Brain microvascular endothelial cell (primary cell): Measurements from ENCODE around the gene MCC.

Experiments used
- DNase-seq: peaks from one replicate; pipeline ENCODE4 v3.0.0-alpha.2; 2020
- H3K27ac ChIP-seq: fragments of 250-450 bp; sonication (Bioruptor Pico); 2 replicates; pipeline ENCODE4 v1.5.1; 2020; ENCODE audit warnings: mild to moderate bottlenecking, moderate library complexity
- H3K27me3 ChIP-seq: fragments of 250-450 bp; sonication (Bioruptor Pico); replicated peaks from 2 replicates; pipeline ENCODE4 v1.5.1; 2020; ENCODE audit warnings: mild to moderate bottlenecking
- H3K36me3 ChIP-seq: fragments of 250-450 bp; sonication (Bioruptor Pico); replicated peaks from 2 replicates; pipeline ENCODE4 v1.5.1; 2020; ENCODE audit warnings: mild to moderate bottlenecking
- H3K4me3 ChIP-seq: 2 replicates; pipeline ENCODE4 v1.5.1; 2011; ENCODE audit warnings: low read depth, mild to moderate bottlenecking, control low read depth, low read length, moderate library complexity
- CTCF ChIP-seq: IDR thresholded peaks from 2 replicates; pipeline ENCODE4 v1.5.1; 2011; ENCODE audit warnings: low read depth, mild to moderate bottlenecking, moderate library complexity, low read length, control low read depth, inconsistent platforms; ENCODE audit errors: missing control alignments
- in situ Hi-C: cut with HindIII; loops from 2 replicates; pipeline ENCODE4 v1.10.0; 2017; ENCODE audit warnings: low sequenced_read_pairs, low pct_ligation_motif_present

MCC gene

DNA sequence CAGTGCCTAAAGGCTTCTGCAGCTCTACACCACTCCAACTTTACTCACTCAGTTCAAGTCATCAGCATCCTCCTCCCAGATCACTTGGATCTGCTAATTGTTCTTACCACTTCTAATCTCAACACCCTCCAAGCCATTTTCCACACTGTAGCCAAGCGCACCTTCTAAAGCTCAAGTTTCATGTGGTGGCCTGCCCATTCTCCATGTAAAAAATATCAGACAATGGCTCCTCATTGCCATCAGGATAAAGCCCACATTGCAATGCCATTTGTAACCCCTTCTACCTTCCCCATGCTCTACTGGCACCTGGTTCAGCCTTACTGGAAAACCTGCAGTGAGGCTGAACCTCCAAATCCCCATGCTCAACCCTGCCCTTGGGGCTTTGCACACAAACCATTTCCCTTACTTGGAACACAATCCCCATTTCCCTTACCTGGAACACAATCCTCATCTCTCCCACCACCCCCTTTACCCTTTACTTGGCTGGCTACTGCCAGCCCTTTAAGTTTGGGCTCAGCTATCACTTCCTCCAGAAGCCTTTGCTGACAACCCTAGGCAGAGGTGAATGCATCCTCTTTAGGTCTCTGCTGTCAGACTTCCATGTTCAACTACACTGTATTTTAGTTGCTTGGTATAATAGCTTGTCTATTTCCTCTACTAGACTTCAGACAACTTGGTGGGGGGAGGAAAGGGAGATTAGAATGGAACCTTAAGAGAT, 273.5 kb downstream of the MCC start:
- no peak for TF ChIP-seq CTCF
- DNase-seq: no peak
- Histone ChIP-seq H3K4me3 (no peak overlapping the region), H3K36me3 (no peaks in the 10 kb centered on the region), H3K27ac (no peak overlapping the region), H3K27me3 (no peaks in the 10 kb centered on the region)
- in situ Hi-C loops: no loop called here

DNA sequence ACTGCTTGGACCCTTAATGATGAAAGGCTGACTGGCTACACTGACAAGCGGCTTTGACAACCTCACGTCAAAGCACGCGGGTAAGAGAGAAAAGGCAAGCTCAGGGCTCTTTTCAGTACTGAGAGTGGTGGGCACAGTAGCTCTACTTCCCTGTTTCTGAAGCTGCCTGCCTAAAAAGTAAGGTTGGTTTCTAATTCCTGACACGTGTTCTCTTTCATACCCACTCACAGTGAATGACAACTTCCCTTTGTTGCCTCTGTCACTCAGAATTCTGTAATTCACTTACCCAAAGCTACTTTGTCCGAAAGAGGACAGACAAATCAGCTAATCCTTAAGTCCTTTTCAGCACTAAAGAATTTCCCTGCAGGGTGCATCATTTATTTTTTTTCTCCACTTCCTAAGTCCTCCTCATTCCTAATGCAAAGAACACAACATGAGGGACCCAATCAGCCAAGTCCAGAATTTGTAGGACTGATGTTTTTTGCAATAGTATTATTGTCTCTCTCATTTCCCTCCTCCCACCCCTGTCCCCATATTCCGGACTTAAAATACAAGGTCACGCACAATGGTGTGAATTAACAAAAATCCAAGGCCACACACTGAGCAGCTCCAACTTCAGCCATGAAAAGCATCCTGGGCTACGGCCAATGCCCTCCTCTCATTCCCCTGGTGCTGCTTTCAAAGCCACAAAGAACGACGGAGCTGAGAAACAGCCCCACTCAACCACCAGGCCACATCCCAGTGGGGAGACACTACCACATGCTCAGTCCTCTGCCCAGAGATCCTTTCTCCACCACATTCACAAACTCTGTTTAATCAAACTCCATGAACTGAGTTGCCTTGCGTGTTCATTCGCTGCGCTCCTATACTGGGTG, 274.5 kb downstream of the MCC start:
- Histone ChIP-seq H3K27me3 (no peaks in the 10 kb centered on the region), H3K4me3 (no peak overlapping the region), H3K36me3 (no peaks in the 10 kb centered on the region), H3K27ac (no peak overlapping the region)
- no peak for DNase-seq
- no peak for TF ChIP-seq CTCF
- in situ Hi-C loops: no loop called here

DNA sequence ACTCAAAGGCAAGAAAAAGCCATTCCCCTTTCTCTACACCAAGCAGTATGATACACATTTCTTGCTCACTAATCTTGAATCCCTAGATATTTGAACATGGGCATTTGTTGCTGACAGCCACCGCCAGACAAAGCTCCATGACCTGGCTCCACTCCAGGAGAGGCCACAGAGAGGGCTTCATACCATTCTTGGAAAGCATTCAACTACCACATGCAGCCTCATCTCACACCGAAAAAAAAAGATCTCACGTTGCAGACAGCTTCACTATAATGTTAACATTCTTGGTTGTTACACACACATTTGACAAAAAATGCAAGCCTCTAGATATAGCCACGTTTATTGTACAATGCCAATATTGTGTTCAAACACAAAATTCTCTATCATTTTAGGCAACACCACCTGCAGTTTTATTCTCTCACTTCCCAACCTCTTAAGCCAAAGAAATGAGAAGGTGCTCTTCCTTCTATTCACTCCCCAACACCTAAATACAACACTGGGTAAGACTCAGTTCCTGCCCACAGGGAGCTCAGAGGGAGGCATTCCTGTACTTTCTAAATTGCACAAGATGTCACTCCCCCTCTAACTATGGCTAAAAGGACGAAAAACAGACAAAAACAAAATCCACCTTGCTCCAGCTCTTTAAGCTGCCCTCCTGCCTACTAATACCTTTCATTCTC, 275.9 kb downstream of the MCC start:
- H3K36me3 ChIP-seq: no peaks in the 10 kb centered on the region
- no peak for TF ChIP-seq CTCF
- in situ Hi-C loops: no loop called here
- DNase-seq: peak; percentile 67
- H3K27me3 ChIP-seq: no peaks in the 10 kb centered on the region
- H3K4me3 ChIP-seq: no peak overlapping the region
- H3K27ac ChIP-seq: no peak overlapping the region

GRCh38 chr5:113209498-113209897, 278.8 kb downstream of the MCC start:
- Histone ChIP-seq H3K36me3 (no peaks in the 10 kb centered on the region), H3K27ac (no peak overlapping the region), H3K4me3 (no peak overlapping the region), H3K27me3 (no peaks in the 10 kb centered on the region)
- DNase-seq: no peak
- in situ Hi-C loops: no loop called here
- TF ChIP-seq CTCF: no peak

GRCh38 chr5:113205807-113206206, 282.4 kb downstream of the MCC start:
- Histone ChIP-seq H3K27ac (no peak overlapping the region), H3K4me3 (no peak overlapping the region), H3K27me3 (no peaks in the 10 kb centered on the region), H3K36me3 (no peaks in the 10 kb centered on the region)
- peak; percentile 31 for TF ChIP-seq CTCF
- no peak for DNase-seq
- in situ Hi-C loops: no loop called here
